ENCODE data around the gene ZNF846. TPM values are rescaled to one million over a fixed set of nuclear protein-coding genes. Genes with fewer than 3 reads are reported as not detected.
A peak's percentile ranks its signal among the peaks of the same experiment; 100 is the strongest.

Gene ZNF846
- total RNA-seq, 4 donors from 2014 or later = 20.8 to 36.9 (median 26.8) TPM

GRCh38 chr19:9720541-9720940 is 48.0 kb downstream of the ZNF846 start:
- Histone ChIP-seq H3K27ac (no peak overlapping the region), H3K4me3 (no peak overlapping the region), H3K36me3 (no peaks in the 10 kb centered on the region), H3K9me3 (peaks cover 0 to 22% (median 0%) of the 10 kb centered on the region in 4 donors), H3K27me3 (no peaks in the 10 kb centered on the region), H3K4me1 (no peaks in the 10 kb centered on the region)
- 39 to 42% methylated on average over 4 of the region's 4 CpGs for WGBS, 2 donors
- TF ChIP-seq EP300 (IDR thresholded peaks at IDR 0.05) = no peak
- TF ChIP-seq CTCF (IDR thresholded peaks at IDR 0.05) = no peak
- TF ChIP-seq POLR2A (IDR thresholded peaks at IDR 0.05) = no peak
- DNase-seq (ENCODE audit: low spot score in 2 of 2) = no peak

- no peaks in the 10 kb centered on the region for H3K4me1 ChIP-seq
- TF ChIP-seq EP300 (IDR thresholded peaks at IDR 0.05) = no peak
- no peak for TF ChIP-seq POLR2A (IDR thresholded peaks at IDR 0.05)
- no peak for TF ChIP-seq CTCF (IDR thresholded peaks at IDR 0.05)
- no peak overlapping the region for H3K27ac ChIP-seq
- H3K9me3 ChIP-seq = peaks cover 0 to 30% (median 5%) of the 10 kb centered on the region in 4 donors
- no peak for DNase-seq (ENCODE audit: low spot score in 2 of 2)
- 96 to 100% methylated on average over 3 of the region's 3 CpGs for WGBS, 2 donors
- H3K4me3 ChIP-seq = no peak overlapping the region
- H3K36me3 ChIP-seq = no peaks in the 10 kb centered on the region
- H3K27me3 ChIP-seq = no peaks in the 10 kb centered on the region
Measured at GRCh38 chr19:9711815-9712214, 56.7 kb downstream of the ZNF846 start.

- peaks cover 0 to 30% (median 5%) of the 10 kb centered on the region in 4 donors for H3K9me3 ChIP-seq
- 24 to 33% methylated on average over 1 of the region's 1 CpG for WGBS, 2 donors
Measured at GRCh38 chr19:9709305-9709704, 59.2 kb downstream of the ZNF846 start.

GRCh38 chr19:9705836-9706235 is 62.7 kb downstream of the ZNF846 start:
- Histone ChIP-seq H3K36me3 (no peaks in the 10 kb centered on the region), H3K4me3 (no peak overlapping the region), H3K9me3 (peaks cover 0 to 13% (median 4%) of the 10 kb centered on the region in 4 donors), H3K27ac (no peak overlapping the region), H3K4me1 (no peaks in the 10 kb centered on the region), H3K27me3 (no peaks in the 10 kb centered on the region)
- WGBS, 2 donors = 44 to 49% methylated on average over 6 of the region's 6 CpGs
- TF ChIP-seq POLR2A (IDR thresholded peaks at IDR 0.05) = no peak
- TF ChIP-seq EP300 (IDR thresholded peaks at IDR 0.05) = no peak
- no peak for TF ChIP-seq CTCF (IDR thresholded peaks at IDR 0.05)
- DNase-seq (ENCODE audit: low spot score in 2 of 2) = no peak

More at GRCh38 chr19:9709305-9709704, 59.2 kb downstream of the ZNF846 start:
- Histone ChIP-seq H3K27me3 (no peaks in the 10 kb centered on the region), H3K27ac (peak overlapping the region in 1 of 4 donors; percentile 56), H3K4me3 (no peak overlapping the region), H3K36me3 (no peaks in the 10 kb centered on the region), H3K4me1 (no peaks in the 10 kb centered on the region)
- DNase-seq (ENCODE audit: low spot score in 2 of 2) = no peak
- no peak for TF ChIP-seq POLR2A (IDR thresholded peaks at IDR 0.05)
- peak in 1 of 2 donors; percentile 28 for TF ChIP-seq EP300 (IDR thresholded peaks at IDR 0.05)
- TF ChIP-seq CTCF (IDR thresholded peaks at IDR 0.05) = no peak

- DNase-seq (ENCODE audit: low spot score in 2 of 2) = no peak
- H3K36me3 ChIP-seq = no peaks in the 10 kb centered on the region
- H3K4me3 ChIP-seq = no peak overlapping the region
- WGBS, 2 donors = 65 to 88% methylated on average over 6 of the region's 6 CpGs
- H3K27me3 ChIP-seq = no peaks in the 10 kb centered on the region
- H3K9me3 ChIP-seq = peaks cover 0 to 11% (median 0%) of the 10 kb centered on the region in 4 donors
- no peak overlapping the region for H3K27ac ChIP-seq
- TF ChIP-seq CTCF (IDR thresholded peaks at IDR 0.05) = no peak
- TF ChIP-seq EP300 (IDR thresholded peaks at IDR 0.05) = no peak
- H3K4me1 ChIP-seq = no peaks in the 10 kb centered on the region
Measured at GRCh38 chr19:9702186-9702585, 66.4 kb downstream of the ZNF846 start.

Other genes with a start within 250 kb of the ZNF846 start
- 10 to 100 TPM; 10.5 to 13.7 (median 12.8) TPM for gene ZNF426, start 230.1 kb downstream of the ZNF846 start, total RNA-seq
- 10 to 100 TPM; 27.4 to 39.8 (median 32.2) TPM for gene ZNF121, start 184.2 kb downstream of the ZNF846 start, total RNA-seq
- 10 to 100 TPM; 19.4 to 30.3 (median 21.9) TPM for gene ZNF561, start 147.5 kb downstream of the ZNF846 start, total RNA-seq
- 10 to 100 TPM; 17.9 to 31.6 (median 24.5) TPM for gene ZNF562, start 93.6 kb downstream of the ZNF846 start, total RNA-seq
- 10 to 100 TPM; 26.2 to 42.7 (median 36.6) TPM for gene FBXL12, start 50.3 kb upstream of the ZNF846 start, total RNA-seq
- gene UBL5, start 59.2 kb upstream of the ZNF846 start, total RNA-seq = 100 to 1,000 TPM; 349 to 599 (median 515) TPM
- 100 to 1,000 TPM in 2 of 4 donors, 10 to 100 TPM in 2; 90.6 to 124 (median 103) TPM for gene PIN1, start 66.6 kb upstream of the ZNF846 start, total RNA-seq
- gene OLFM2, start 167.8 kb upstream of the ZNF846 start, total RNA-seq = 10 to 100 TPM in 1 of 4 donors, 1 to 10 TPM in 3; 4.8 to 12.6 (median 8.8) TPM
- gene COL5A3, start 241.8 kb upstream of the ZNF846 start, total RNA-seq = 100 to 1,000 TPM in 1 of 4 donors, 10 to 100 TPM in 3; 41.3 to 102 (median 56.3) TPM
- gene RDH8, start 244.7 kb upstream of the ZNF846 start, total RNA-seq = not detected

Measured in tibial nerve (tissue), 4 donors.